OCI-LY1 (cell line): ENCODE results near the gene NRDC.
"Not testable (repeated sequence)": the region's sequence is repeated elsewhere in the genome, so short reads cannot be mapped to it uniquely, and the experiment has no call there.

Experiments
- H2AFZ ChIP-seq: fragments of 200-600 bp; sonication (generic), shearing (Covaris generic); 2 replicates; pipeline ENCODE4 v1.6.0; 2014; ENCODE audit warnings: antibody characterized with exemption, mild to moderate bottlenecking, low read length
- H3F3A ChIP-seq: fragments of 200-600 bp; sonication (generic), shearing (Covaris generic); 2 replicates; pipeline ENCODE4 v1.6.0; 2014; ENCODE audit warnings: mild to moderate bottlenecking, antibody characterized with exemption, low read length, moderate library complexity; ENCODE audit not compliant: insufficient read depth
- H3K27ac ChIP-seq: fragments of 200-600 bp; sonication (generic); 2 replicates; pipeline ENCODE4 v1.5.1; 2014; ENCODE audit warnings: low read length, mixed run types, mild to moderate bottlenecking, low read depth; ENCODE audit not compliant: poor library complexity, severe bottlenecking
- H3K27me3 ChIP-seq: fragments of 200-600 bp; sonication (generic); 2 replicates; pipeline ENCODE4 v1.6.0; 2014; ENCODE audit warnings: antibody characterized with exemption, mild to moderate bottlenecking, low read length, moderate library complexity; ENCODE audit not compliant: insufficient read depth
- H3K36me3 ChIP-seq: fragments of 200-600 bp; sonication (generic); 2 replicates; pipeline ENCODE4 v1.6.1; 2014; ENCODE audit warnings: mild to moderate bottlenecking, antibody characterized with exemption, low read length, moderate library complexity, mixed read lengths; ENCODE audit not compliant: insufficient read depth
- H3K4me1 ChIP-seq: fragments of 200-600 bp; sonication (generic); 2 replicates; pipeline ENCODE4 v1.5.1; 2014; ENCODE audit warnings: mild to moderate bottlenecking, low read length, moderate library complexity; ENCODE audit not compliant: insufficient read depth, severe bottlenecking
- H3K4me2 ChIP-seq: fragments of 200-600 bp; sonication (generic), shearing (Covaris generic); 2 replicates; pipeline ENCODE4 v1.6.1; 2014; ENCODE audit warnings: low read length
- H3K4me3 ChIP-seq: fragments of 200-600 bp; sonication (generic); 2 replicates; pipeline ENCODE4 v1.5.1; 2014; ENCODE audit warnings: low read length, low read depth, mild to moderate bottlenecking, mixed read lengths; ENCODE audit not compliant: poor library complexity, severe bottlenecking
- H3K79me2 ChIP-seq: fragments of 200-600 bp; shearing (Covaris generic); 2 replicates; pipeline ENCODE4 v1.6.1; 2016; ENCODE audit warnings: mixed run types, low read length, mixed read lengths; ENCODE audit not compliant: insufficient read depth
- H3K9ac ChIP-seq: fragments of 200-600 bp; sonication (generic), shearing (Covaris generic); 2 replicates; pipeline ENCODE4 v1.6.1; 2014; ENCODE audit warnings: mild to moderate bottlenecking, low read length, mixed read lengths
- H3K9me2 ChIP-seq: fragments of 200-600 bp; sonication (generic), shearing (Covaris generic); 2 replicates; pipeline ENCODE4 v1.6.1; 2014; ENCODE audit warnings: low read depth, mild to moderate bottlenecking, low read length, mixed read lengths
- H3K9me3 ChIP-seq: fragments of 200-600 bp; shearing (Covaris generic); 2 replicates; pipeline ENCODE4 v1.6.1; 2014; ENCODE audit warnings: low read length, mixed read lengths
- H4K20me1 ChIP-seq: fragments of 200-600 bp; sonication (generic), shearing (Covaris generic); 2 replicates; pipeline ENCODE4 v1.6.0; 2016; ENCODE audit warnings: mild to moderate bottlenecking, low read length; ENCODE audit not compliant: insufficient read depth
- CTCF ChIP-seq: fragments of 200-600 bp; sonication (generic), shearing (Covaris generic); IDR thresholded peaks from 2 replicates; pipeline ENCODE4 v1.5.1; 2017; ENCODE audit warnings: mild to moderate bottlenecking, antibody characterized with exemption, low read length, moderate library complexity, mixed read lengths
- EZH2 ChIP-seq: fragments of 200-600 bp; sonication (generic), shearing (Covaris generic); IDR thresholded peaks from 2 replicates; pipeline ENCODE4 v1.8.0; 2017; ENCODE audit warnings: borderline replicate concordance, mixed run types, mild to moderate bottlenecking, antibody characterized with exemption, low read length, moderate library complexity, mixed read lengths

Gene NRDC

GRCh38 chr1:51819810-51820209 is 58.7 kb downstream of the NRDC start:
- peaks cover 80% of the 10 kb centered on the region; the same call in 1 of the 2 replicates for H3K36me3 ChIP-seq
- TF ChIP-seq CTCF: no peak
- no peak overlapping the region for H3K9ac ChIP-seq
- no peaks in the 10 kb centered on the region for H3K27me3 ChIP-seq
- H4K20me1 ChIP-seq: no peaks in the 10 kb centered on the region
- H3K9me2 ChIP-seq: no peaks in the 10 kb centered on the region
- H3F3A ChIP-seq: no peaks in the 10 kb centered on the region
- no peaks in the 10 kb centered on the region for H3K4me1 ChIP-seq
- no peak overlapping the region for H3K4me2 ChIP-seq
- no peak overlapping the region for H2AFZ ChIP-seq
- H3K9me3 ChIP-seq: no peaks in the 10 kb centered on the region
- H3K79me2 ChIP-seq: no peaks in the 10 kb centered on the region
- no peak overlapping the region for H3K27ac ChIP-seq
- H3K4me3 ChIP-seq: no peak overlapping the region

GRCh38 chr1:51819021-51819420 is 59.5 kb downstream of the NRDC start:
- not testable (repeated sequence) for H3K4me3 ChIP-seq, H3K9me2 ChIP-seq, H3F3A ChIP-seq, H3K27me3 ChIP-seq, H2AFZ ChIP-seq, H4K20me1 ChIP-seq, H3K4me2 ChIP-seq, H3K79me2 ChIP-seq, H3K9me3 ChIP-seq, H3K4me1 ChIP-seq, H3K9ac ChIP-seq, H3K27ac ChIP-seq
- peaks cover 86% of the 10 kb centered on the region; the same call in 1 of the 2 replicates for H3K36me3 ChIP-seq

GRCh38 chr1:51818487-51818886 is 60.0 kb downstream of the NRDC start:
- Histone ChIP-seq H3K27me3 (no peaks in the 10 kb centered on the region), H3K9ac (no peak overlapping the region), H3K27ac (no peak overlapping the region), H3F3A (no peaks in the 10 kb centered on the region), H3K9me3 (no peaks in the 10 kb centered on the region), H4K20me1 (no peaks in the 10 kb centered on the region), H3K4me1 (peaks cover 9% of the 10 kb centered on the region), H3K4me3 (no peak overlapping the region), H3K79me2 (no peaks in the 10 kb centered on the region), H3K4me2 (no peak overlapping the region), H2AFZ (no peak overlapping the region), H3K36me3 (peaks cover 88% of the 10 kb centered on the region; the same call in 1 of the 2 replicates), H3K9me2 (no peaks in the 10 kb centered on the region)
- no peak for TF ChIP-seq CTCF
- TF ChIP-seq EZH2: no peak

- Histone ChIP-seq H3K27me3 (no peaks in the 10 kb centered on the region), H3K9me2 (no peaks in the 10 kb centered on the region), H2AFZ (no peak overlapping the region), H3K36me3 (peaks cover 87% of the 10 kb centered on the region; the same call in 1 of the 2 replicates), H4K20me1 (no peaks in the 10 kb centered on the region), H3K27ac (no peak overlapping the region), H3K9ac (no peak overlapping the region), H3K9me3 (no peaks in the 10 kb centered on the region), H3K79me2 (no peaks in the 10 kb centered on the region), H3K4me1 (peaks cover 9% of the 10 kb centered on the region), H3F3A (no peaks in the 10 kb centered on the region), H3K4me2 (no peak overlapping the region), H3K4me3 (no peak overlapping the region)
- TF ChIP-seq CTCF (no peak), EZH2 (no peak)
Measured at GRCh38 chr1:51814513-51814912, 64.0 kb downstream of the NRDC start.
